ENCODE measurements around the gene PCDHA11.
"Not testable (repeated sequence)": the region's sequence is repeated elsewhere in the genome, so short reads cannot be mapped to it uniquely, and the experiment has no call there.

Gene PCDHA11

DNA sequence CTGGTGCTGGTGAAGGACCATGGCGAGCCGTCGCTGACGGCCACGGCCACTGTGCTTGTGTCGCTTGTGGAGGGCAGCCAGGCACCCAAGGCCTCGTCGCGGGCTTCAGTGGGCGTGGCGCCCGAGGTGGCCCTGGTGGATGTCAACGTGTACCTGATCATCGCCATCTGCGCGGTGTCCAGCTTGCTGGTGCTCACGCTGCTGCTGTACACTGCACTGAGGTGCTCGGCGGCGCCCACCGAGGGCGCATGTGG lies 10.8 kb upstream of the PCDHA11 start:
- Histone ChIP-seq H3K4me3 (ENCODE audit: low read length) (no peak overlapping the region), H3K36me3 (ENCODE audit: control insufficient read depth, insufficient read depth, low read length, severe bottlenecking) (no peaks in the 10 kb centered on the region), H3K9me3 (ENCODE audit: control insufficient read depth, low read length) (peaks cover 19% of the 10 kb centered on the region), H3K4me1 (ENCODE audit: control insufficient read depth, insufficient read depth, low read length) (no peaks in the 10 kb centered on the region), H3K9ac (ENCODE audit: low read length) (no peak overlapping the region), H3K27me3 (replicated peaks; ENCODE audit: control insufficient read depth, insufficient read depth, low read length) (no peaks in the 10 kb centered on the region)
- no peak for DNase-seq (ENCODE audit: low read depth)

DNA sequence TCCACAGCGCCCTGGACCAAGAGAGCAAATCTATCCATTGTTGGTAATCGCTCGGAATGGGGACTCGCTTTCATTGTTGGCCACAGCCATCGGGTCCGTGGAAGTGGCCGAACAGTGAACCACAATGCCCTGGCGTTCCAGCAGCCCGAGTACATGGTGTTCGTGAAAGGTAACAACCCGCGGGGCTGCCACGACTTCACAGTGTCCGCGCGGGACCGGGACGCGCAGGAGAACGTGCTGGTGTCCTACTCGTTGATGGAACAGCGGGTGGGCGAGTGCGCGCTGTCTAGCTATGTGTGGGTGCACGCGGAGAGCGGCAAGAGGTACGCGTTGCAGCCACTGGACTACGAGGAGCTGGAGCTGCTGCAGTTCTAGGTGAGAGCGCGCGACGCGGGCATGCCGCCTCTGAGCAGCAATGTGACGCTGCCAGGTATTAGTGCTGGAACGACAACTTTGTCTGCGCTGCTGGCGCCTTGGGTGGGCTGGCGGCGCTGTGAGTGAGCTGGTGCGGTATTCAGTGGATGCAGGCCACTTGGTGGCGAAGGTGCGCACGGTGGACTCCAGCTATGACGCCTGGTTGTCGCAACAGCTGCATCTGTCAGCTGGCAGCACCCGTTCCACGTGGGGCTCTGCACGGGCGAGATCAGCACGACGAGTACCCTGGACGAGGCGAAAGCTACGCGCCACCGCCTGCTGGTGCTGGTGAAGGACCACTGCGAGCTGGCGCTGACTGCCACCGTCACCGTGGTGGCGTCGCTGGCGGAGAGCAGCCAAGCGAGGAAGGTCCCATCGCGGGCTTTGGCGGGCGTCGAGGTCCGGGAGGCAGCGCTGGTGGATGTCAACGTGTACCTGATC lies 6.1 kb upstream of the PCDHA11 start:
- H3K36me3 ChIP-seq (ENCODE audit: control insufficient read depth, insufficient read depth, low read length, severe bottlenecking), result no peaks in the 10 kb centered on the region
- H3K9me3 ChIP-seq (ENCODE audit: control insufficient read depth, low read length), result peaks cover 29% of the 10 kb centered on the region
- no peaks in the 10 kb centered on the region for H3K27me3 ChIP-seq (replicated peaks; ENCODE audit: control insufficient read depth, insufficient read depth, low read length)
- no peak for DNase-seq (ENCODE audit: low read depth)
- no peak overlapping the region for H3K9ac ChIP-seq (ENCODE audit: low read length)
- H3K4me1 ChIP-seq (ENCODE audit: control insufficient read depth, insufficient read depth, low read length), result no peaks in the 10 kb centered on the region
- H3K4me3 ChIP-seq (ENCODE audit: low read length), result no peak overlapping the region

DNA sequence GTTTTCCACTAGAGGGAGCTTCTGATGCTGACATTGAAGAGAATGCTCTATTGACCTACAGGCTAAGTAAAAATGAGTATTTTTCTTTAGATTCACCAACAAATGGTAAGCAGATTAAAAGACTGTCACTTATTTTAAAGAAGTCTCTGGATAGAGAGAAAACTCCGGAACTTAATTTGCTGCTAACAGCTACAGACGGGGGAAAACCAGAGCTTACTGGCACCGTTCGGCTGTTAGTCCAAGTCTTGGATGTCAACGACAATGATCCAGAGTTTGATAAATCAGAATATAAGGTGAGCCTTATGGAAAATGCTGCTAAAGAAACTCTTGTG lies 764 bp downstream of the PCDHA11 start:
- no peak for DNase-seq (ENCODE audit: low read depth)
- no peaks in the 10 kb centered on the region for H3K27me3 ChIP-seq (replicated peaks; ENCODE audit: control insufficient read depth, insufficient read depth, low read length)
- H3K9ac ChIP-seq (ENCODE audit: low read length), result no peak overlapping the region
- no peak overlapping the region for H3K4me3 ChIP-seq (ENCODE audit: low read length)
- H3K9me3 ChIP-seq (ENCODE audit: control insufficient read depth, low read length), result peaks cover 24% of the 10 kb centered on the region
- H3K4me1 ChIP-seq (ENCODE audit: control insufficient read depth, insufficient read depth, low read length), result no peaks in the 10 kb centered on the region
- no peaks in the 10 kb centered on the region for H3K36me3 ChIP-seq (ENCODE audit: control insufficient read depth, insufficient read depth, low read length, severe bottlenecking)

DNA sequence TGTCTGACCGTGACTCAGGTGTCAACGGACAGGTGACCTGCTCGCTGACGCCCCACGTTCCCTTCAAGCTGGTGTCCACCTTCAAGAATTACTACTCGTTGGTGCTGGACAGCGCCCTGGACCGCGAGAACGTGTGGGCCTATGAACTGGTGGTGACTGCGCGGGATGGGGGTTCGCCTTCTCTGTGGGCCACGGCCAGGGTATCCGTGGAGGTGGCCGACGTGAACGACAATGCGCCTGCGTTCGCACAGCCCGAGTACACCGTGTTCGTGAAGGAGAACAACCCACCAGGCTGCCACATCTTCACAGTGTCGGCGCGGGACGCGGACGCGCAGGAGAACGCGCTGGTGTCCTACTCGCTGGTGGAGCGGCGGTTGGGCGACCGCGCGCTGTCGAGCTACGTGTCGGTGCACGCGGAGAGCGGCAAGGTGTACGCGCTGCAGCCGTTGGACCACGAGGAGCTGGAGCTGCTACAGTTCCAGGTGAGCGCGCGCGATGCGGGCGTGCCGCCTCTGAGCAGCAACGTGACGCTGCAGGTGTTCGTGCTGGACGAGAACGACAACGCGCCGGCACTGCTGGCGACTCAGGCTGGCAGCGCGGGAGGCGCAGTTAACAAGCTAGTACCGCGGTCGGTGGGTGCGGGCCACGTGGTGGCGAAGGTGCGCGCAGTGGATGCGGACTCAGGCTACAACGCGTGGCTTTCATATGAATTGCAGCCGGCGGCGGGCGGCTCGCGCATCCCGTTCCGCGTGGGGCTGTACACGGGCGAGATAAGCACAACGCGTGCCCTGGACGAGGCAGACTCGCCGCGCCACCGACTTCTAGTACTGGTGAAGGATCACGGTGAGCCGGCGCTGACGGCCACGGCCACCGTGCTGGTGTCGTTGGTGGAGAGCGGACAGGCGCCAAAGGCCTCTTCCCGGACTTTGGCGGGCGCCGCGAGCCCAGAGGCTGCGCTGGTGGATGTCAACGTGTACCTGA lies 1.8 kb downstream of the PCDHA11 start:
- peaks cover 22% of the 10 kb centered on the region for H3K9me3 ChIP-seq (ENCODE audit: control insufficient read depth, low read length)
- H3K9ac ChIP-seq (ENCODE audit: low read length), result no peak overlapping the region
- DNase-seq (ENCODE audit: low read depth), result no peak
- H3K4me3 ChIP-seq (ENCODE audit: low read length), result no peak overlapping the region
- H3K27me3 ChIP-seq (replicated peaks; ENCODE audit: control insufficient read depth, insufficient read depth, low read length), result no peaks in the 10 kb centered on the region
- no peaks in the 10 kb centered on the region for H3K36me3 ChIP-seq (ENCODE audit: control insufficient read depth, insufficient read depth, low read length, severe bottlenecking)
- H3K4me1 ChIP-seq (ENCODE audit: control insufficient read depth, insufficient read depth, low read length), result no peaks in the 10 kb centered on the region

DNA sequence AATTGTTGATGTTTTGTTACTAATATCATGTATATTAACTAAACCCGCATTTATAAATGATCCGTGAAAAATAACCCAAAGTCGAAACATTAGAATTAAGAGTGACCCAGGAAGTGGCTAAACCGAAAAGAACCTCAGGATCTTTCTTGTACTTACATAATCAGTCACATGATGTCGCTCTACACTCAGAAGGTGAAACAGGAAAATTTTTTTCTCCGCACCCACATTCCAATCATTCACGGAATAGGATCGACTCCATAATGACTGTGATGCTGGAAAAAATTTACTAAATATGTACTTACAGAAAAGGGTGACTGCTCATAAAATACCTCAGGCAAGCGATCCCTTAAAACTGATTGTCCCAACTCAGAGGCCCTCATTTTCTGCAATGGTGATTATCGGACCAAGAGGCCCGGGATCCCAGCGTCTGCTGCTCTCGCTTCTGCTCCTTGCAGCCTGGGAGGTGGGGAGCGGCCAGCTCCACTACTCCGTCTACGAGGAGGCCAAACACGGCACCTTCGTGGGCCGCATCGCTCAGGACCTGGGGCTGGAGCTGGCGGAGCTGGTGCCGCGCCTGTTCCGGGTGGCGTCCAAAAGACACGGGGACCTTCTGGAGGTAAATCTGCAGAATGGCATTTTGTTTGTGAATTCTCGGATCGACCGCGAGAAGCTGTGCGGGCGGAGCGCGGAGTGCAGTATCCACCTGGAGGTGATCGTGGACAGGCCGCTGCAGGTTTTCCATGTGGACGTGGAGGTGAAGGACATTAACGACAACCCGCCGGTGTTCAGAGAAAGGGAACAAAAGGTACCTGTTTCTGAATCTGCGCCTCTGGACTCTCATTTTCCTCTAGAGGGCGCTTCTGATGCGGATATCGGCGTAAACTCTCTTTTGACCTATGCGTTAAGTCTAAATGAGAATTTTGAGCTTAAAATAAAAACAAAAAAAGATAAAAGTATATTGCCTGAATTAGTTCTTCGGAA lies 6.6 kb downstream of the PCDHA11 start, which contains the start of gene PCDHA12:
PCDHA12 (plus strand) TSS at position 224 of the 981 bp plus-strand sequence; CDS start at position 389, 165 bp downstream.
- no peak for DNase-seq (ENCODE audit: low read depth)
- no peaks in the 10 kb centered on the region for H3K4me1 ChIP-seq (ENCODE audit: control insufficient read depth, insufficient read depth, low read length)
- H3K9me3 ChIP-seq (ENCODE audit: control insufficient read depth, low read length), result peaks cover 15% of the 10 kb centered on the region
- no peak within 1 kb of the TSS for H3K9ac ChIP-seq (ENCODE audit: low read length)
- no peaks in the 10 kb centered on the region for H3K27me3 ChIP-seq (replicated peaks; ENCODE audit: control insufficient read depth, insufficient read depth, low read length)
- H3K36me3 ChIP-seq (ENCODE audit: control insufficient read depth, insufficient read depth, low read length, severe bottlenecking), result no peaks in the 10 kb centered on the region
- no peak within 1 kb of the TSS for H3K4me3 ChIP-seq (ENCODE audit: low read length)

DNA sequence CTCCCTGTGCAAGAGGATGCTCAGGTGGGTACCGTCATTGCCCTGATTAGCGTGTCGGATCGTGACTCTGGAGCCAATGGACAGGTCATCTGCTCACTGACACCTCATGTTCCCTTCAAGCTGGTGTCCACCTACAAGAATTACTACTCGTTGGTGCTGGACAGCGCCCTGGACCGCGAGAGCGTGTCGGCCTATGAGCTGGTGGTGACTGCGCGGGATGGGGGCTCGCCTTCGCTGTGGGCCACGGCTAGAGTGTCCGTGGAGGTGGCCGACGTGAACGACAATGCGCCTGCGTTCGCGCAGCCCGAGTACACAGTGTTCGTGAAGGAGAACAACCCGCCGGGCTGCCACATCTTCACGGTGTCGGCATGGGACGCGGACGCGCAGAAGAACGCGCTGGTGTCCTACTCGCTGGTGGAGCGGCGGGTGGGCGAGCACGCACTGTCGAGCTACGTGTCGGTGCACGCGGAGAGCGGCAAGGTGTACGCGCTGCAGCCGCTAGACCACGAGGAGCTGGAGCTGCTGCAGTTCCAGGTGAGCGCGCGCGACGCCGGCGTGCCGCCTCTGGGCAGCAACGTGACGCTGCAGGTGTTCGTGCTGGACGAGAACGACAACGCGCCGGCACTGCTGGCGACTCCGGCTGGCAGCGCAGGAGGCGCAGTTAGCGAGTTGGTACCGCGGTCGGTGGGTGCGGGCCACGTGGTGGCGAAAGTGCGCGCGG lies 7.9 kb downstream of the PCDHA11 start:
- not testable (repeated sequence) for DNase-seq (ENCODE audit: low read depth); H3K4me3 ChIP-seq (ENCODE audit: low read length); H3K36me3 ChIP-seq (ENCODE audit: control insufficient read depth, insufficient read depth, low read length, severe bottlenecking); H3K9ac ChIP-seq (ENCODE audit: low read length); H3K27me3 ChIP-seq (replicated peaks; ENCODE audit: control insufficient read depth, insufficient read depth, low read length); H3K4me1 ChIP-seq (ENCODE audit: control insufficient read depth, insufficient read depth, low read length)
- H3K9me3 ChIP-seq (ENCODE audit: control insufficient read depth, low read length), result peaks cover 10% of the 10 kb centered on the region

DNA sequence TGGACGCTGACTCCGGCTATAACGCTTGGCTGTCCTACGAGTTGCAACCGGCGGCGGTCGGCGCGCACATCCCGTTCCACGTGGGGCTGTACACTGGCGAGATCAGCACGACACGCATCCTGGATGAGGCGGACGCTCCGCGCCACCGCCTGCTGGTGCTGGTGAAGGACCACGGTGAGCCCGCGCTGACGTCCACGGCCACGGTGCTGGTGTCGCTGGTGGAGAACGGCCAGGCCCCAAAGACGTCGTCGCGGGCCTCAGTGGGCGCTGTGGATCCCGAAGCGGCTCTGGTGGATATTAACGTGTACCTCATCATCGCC lies 8.5 kb downstream of the PCDHA11 start:
- H3K27me3 ChIP-seq (replicated peaks; ENCODE audit: control insufficient read depth, insufficient read depth, low read length), result no peaks in the 10 kb centered on the region
- no peaks in the 10 kb centered on the region for H3K36me3 ChIP-seq (ENCODE audit: control insufficient read depth, insufficient read depth, low read length, severe bottlenecking)
- no peak for DNase-seq (ENCODE audit: low read depth)
- peaks cover 8% of the 10 kb centered on the region for H3K9me3 ChIP-seq (ENCODE audit: control insufficient read depth, low read length)
- no peak overlapping the region for H3K9ac ChIP-seq (ENCODE audit: low read length)
- no peak overlapping the region for H3K4me3 ChIP-seq (ENCODE audit: low read length)
- no peaks in the 10 kb centered on the region for H3K4me1 ChIP-seq (ENCODE audit: control insufficient read depth, insufficient read depth, low read length)

DNA sequence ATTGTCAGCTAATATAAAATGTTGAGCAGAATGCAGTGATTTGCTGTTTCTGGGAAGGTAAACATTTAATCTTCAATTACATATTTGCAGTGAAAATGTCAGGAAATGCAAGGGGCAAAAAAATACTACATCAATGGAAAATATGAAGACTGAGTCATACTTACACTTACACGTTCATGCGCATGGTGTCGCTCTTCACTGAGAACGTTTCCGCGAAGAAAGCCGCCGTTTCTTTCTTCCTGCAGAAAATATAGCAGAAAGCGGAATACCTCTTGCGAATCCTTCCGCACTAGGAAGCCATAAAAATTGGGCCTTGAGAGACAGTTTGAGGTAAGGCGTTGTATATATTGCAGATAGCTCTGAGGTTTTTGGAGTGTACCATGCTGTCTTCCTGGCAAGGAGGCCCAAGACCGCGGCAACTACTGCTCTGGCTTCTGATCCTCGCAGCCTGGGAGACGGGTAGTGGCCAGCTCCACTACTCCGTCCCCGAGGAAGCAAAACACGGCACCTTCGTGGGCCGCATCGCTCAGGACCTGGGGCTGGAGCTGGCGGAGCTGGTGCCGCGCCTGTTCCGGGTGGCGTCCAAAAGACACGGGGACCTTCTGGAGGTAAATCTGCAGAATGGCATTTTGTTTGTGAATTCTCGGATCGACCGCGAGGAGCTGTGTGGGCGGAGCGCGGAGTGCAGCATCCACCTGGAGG lies 13.3 kb downstream of the PCDHA11 start, which contains the start of gene PCDHA13:
PCDHA13 (plus strand) TSS at position 236 of the 702 bp plus-strand sequence; CDS start at position 381, 145 bp downstream.
- DNase-seq (ENCODE audit: low read depth), result peak; percentile 0
- Histone ChIP-seq H3K9me3 (ENCODE audit: control insufficient read depth, low read length) (peaks cover 7% of the 10 kb centered on the region), H3K36me3 (ENCODE audit: control insufficient read depth, insufficient read depth, low read length, severe bottlenecking) (no peaks in the 10 kb centered on the region), H3K4me3 (ENCODE audit: low read length) (peak within 1 kb of the TSS; percentile 48), H3K9ac (ENCODE audit: low read length) (no peak within 1 kb of the TSS), H3K27me3 (replicated peaks; ENCODE audit: control insufficient read depth, insufficient read depth, low read length) (no peaks in the 10 kb centered on the region), H3K4me1 (ENCODE audit: control insufficient read depth, insufficient read depth, low read length) (no peaks in the 10 kb centered on the region)

DNA sequence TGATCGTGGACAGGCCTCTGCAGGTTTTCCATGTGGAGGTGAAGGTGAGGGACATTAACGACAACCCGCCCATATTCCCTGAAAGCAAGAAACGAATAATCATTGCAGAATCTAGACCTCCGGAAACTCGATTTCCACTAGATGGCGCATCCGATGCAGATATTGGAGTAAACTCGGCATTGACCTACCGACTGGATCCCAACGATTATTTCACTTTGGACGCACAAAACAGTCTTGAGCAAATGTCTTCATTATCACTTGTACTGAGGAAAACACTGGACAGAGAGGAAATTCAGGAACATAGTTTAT lies 13.8 kb downstream of the PCDHA11 start:
- no peaks in the 10 kb centered on the region for H3K36me3 ChIP-seq (ENCODE audit: control insufficient read depth, insufficient read depth, low read length, severe bottlenecking)
- no peaks in the 10 kb centered on the region for H3K4me1 ChIP-seq (ENCODE audit: control insufficient read depth, insufficient read depth, low read length)
- peaks cover 7% of the 10 kb centered on the region for H3K9me3 ChIP-seq (ENCODE audit: control insufficient read depth, low read length)
- DNase-seq (ENCODE audit: low read depth), result peak; percentile 0
- no peaks in the 10 kb centered on the region for H3K27me3 ChIP-seq (replicated peaks; ENCODE audit: control insufficient read depth, insufficient read depth, low read length)
- H3K4me3 ChIP-seq (ENCODE audit: low read length), result peak overlapping the region; percentile 48
- H3K9ac ChIP-seq (ENCODE audit: low read length), result no peak overlapping the region

DNA sequence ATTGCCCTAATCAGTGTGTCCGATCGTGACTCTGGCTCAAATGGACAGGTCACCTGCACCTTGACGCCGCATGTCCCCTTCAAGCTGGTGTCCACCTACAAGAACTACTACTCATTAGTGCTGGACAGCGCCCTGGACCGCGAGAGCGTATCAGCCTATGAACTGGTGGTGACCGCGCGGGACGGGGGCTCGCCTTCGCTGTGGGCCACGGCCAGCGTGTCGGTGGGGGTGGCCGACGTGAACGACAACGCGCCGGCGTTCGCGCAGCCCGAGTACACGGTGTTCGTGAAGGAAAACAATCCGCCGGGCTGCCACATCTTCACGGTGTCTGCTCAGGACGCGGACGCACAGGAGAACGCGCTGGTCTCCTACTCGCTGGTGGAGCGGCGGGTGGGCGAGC lies 14.6 kb downstream of the PCDHA11 start:
- no peak overlapping the region for H3K4me3 ChIP-seq (ENCODE audit: low read length)

More for the DNA sequence above, 14.6 kb downstream of the PCDHA11 start:
- Histone ChIP-seq H3K27me3 (replicated peaks; ENCODE audit: control insufficient read depth, insufficient read depth, low read length) (no peaks in the 10 kb centered on the region), H3K9ac (ENCODE audit: low read length) (no peak overlapping the region), H3K9me3 (ENCODE audit: control insufficient read depth, low read length) (peaks cover 12% of the 10 kb centered on the region), H3K4me1 (ENCODE audit: control insufficient read depth, insufficient read depth, low read length) (no peaks in the 10 kb centered on the region), H3K36me3 (ENCODE audit: control insufficient read depth, insufficient read depth, low read length, severe bottlenecking) (no peaks in the 10 kb centered on the region)
- DNase-seq (ENCODE audit: low read depth), result no peak

Data from adipocyte (in vitro differentiated cells).